HepG2 (cell line): Measurements from ENCODE around the gene ANKEF1.

ENCODE experiments used
- TF ChIP-seq, protein P1 (sequence below): sonication (generic); formaldehyde crosslinking; IDR thresholded peaks from 2 replicates; pipeline ENCODE4 v1.5.0; 2020; ENCODE audit warnings: mild to moderate bottlenecking, missing genetic modification reagents, moderate library complexity
- TF ChIP-seq, protein P2 (sequence below): fragments of 450-650 bp; IDR thresholded peaks from 2 replicates; pipeline ENCODE4 v1.6.1; 2017; ENCODE audit warnings: mild to moderate bottlenecking
- TF ChIP-seq, protein P3 (sequence below): sonication (generic); formaldehyde crosslinking; IDR thresholded peaks from 2 replicates; pipeline ENCODE4 v1.8.1; 2022; ENCODE audit warnings: mild to moderate bottlenecking, missing genetic modification reagents
- TF ChIP-seq, protein P4 (sequence below): sonication (generic); formaldehyde crosslinking; IDR thresholded peaks from 2 replicates; pipeline ENCODE4 v1.5.1; 2020; ENCODE audit warnings: mild to moderate bottlenecking, missing genetic modification reagents, moderate library complexity

DNA sequence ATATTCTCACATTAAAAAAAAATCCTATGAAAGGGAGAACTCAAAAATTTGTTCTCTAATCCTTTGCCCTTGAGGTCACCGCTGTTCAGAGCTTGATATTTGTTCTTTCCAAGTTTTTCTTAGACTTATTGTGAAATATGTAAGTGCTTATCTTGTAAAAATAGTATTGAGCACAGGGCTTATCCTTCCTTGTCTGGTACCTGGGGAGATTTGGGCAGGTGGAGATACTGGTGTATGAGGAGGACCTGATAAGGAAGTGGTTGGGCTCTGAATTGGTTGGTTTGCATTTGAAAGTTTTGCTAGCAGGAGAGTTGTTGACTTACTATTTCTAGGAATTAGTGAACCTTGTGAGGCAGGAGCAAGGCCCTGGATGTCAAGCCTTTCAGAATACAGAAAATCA, 28.9 kb upstream of the ANKEF1 start:
- TF ChIP-seq, protein P1, sequence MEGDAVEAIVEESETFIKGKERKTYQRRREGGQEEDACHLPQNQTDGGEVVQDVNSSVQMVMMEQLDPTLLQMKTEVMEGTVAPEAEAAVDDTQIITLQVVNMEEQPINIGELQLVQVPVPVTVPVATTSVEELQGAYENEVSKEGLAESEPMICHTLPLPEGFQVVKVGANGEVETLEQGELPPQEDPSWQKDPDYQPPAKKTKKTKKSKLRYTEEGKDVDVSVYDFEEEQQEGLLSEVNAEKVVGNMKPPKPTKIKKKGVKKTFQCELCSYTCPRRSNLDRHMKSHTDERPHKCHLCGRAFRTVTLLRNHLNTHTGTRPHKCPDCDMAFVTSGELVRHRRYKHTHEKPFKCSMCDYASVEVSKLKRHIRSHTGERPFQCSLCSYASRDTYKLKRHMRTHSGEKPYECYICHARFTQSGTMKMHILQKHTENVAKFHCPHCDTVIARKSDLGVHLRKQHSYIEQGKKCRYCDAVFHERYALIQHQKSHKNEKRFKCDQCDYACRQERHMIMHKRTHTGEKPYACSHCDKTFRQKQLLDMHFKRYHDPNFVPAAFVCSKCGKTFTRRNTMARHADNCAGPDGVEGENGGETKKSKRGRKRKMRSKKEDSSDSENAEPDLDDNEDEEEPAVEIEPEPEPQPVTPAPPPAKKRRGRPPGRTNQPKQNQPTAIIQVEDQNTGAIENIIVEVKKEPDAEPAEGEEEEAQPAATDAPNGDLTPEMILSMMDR (CRISPR knock-in tag) = no peak
- TF ChIP-seq, protein P2, sequence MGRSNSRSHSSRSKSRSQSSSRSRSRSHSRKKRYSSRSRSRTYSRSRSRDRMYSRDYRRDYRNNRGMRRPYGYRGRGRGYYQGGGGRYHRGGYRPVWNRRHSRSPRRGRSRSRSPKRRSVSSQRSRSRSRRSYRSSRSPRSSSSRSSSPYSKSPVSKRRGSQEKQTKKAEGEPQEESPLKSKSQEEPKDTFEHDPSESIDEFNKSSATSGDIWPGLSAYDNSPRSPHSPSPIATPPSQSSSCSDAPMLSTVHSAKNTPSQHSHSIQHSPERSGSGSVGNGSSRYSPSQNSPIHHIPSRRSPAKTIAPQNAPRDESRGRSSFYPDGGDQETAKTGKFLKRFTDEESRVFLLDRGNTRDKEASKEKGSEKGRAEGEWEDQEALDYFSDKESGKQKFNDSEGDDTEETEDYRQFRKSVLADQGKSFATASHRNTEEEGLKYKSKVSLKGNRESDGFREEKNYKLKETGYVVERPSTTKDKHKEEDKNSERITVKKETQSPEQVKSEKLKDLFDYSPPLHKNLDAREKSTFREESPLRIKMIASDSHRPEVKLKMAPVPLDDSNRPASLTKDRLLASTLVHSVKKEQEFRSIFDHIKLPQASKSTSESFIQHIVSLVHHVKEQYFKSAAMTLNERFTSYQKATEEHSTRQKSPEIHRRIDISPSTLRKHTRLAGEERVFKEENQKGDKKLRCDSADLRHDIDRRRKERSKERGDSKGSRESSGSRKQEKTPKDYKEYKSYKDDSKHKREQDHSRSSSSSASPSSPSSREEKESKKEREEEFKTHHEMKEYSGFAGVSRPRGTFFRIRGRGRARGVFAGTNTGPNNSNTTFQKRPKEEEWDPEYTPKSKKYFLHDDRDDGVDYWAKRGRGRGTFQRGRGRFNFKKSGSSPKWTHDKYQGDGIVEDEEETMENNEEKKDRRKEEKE = no peak
- TF ChIP-seq, protein P3, sequence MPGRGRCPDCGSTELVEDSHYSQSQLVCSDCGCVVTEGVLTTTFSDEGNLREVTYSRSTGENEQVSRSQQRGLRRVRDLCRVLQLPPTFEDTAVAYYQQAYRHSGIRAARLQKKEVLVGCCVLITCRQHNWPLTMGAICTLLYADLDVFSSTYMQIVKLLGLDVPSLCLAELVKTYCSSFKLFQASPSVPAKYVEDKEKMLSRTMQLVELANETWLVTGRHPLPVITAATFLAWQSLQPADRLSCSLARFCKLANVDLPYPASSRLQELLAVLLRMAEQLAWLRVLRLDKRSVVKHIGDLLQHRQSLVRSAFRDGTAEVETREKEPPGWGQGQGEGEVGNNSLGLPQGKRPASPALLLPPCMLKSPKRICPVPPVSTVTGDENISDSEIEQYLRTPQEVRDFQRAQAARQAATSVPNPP (CRISPR knock-in tag) = no peak
- TF ChIP-seq, protein P4, sequence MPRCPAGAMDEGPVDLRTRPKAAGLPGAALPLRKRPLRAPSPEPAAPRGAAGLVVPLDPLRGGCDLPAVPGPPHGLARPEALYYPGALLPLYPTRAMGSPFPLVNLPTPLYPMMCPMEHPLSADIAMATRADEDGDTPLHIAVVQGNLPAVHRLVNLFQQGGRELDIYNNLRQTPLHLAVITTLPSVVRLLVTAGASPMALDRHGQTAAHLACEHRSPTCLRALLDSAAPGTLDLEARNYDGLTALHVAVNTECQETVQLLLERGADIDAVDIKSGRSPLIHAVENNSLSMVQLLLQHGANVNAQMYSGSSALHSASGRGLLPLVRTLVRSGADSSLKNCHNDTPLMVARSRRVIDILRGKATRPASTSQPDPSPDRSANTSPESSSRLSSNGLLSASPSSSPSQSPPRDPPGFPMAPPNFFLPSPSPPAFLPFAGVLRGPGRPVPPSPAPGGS (CRISPR knock-in tag) = no peak
